AG10803 (cell line): ENCODE results near the gene NPHP4.

Experiments used
- DNase-seq: peaks from one replicate; pipeline ENCODE4 v3.0.0; 2010; ENCODE audit warnings: low read depth
- H3K4me3 ChIP-seq: 2 replicates; pipeline ENCODE4 v1.5.1; 2011; ENCODE audit warnings: mild to moderate bottlenecking, low read length, control low read depth
- CTCF ChIP-seq: conservative IDR thresholded peaks from 2 replicates; pipeline ENCODE4 v1.5.1; 2011; ENCODE audit warnings: mild to moderate bottlenecking, low read length, control low read depth, inconsistent platforms

The NPHP4 gene

GRCh38 chr1:5903680-5904079 is 88.5 kb downstream of the NPHP4 start:
- no peak for TF ChIP-seq CTCF
- no peak overlapping the region for H3K4me3 ChIP-seq
- DNase-seq, result no peak

GRCh38 chr1:5903031-5903430 is 89.2 kb downstream of the NPHP4 start:
- no peak for DNase-seq
- no peak overlapping the region for H3K4me3 ChIP-seq
- TF ChIP-seq CTCF, result no peak

GRCh38 chr1:5901841-5902240 is 90.4 kb downstream of the NPHP4 start:
- no peak for TF ChIP-seq CTCF
- DNase-seq, result no peak
- no peak overlapping the region for H3K4me3 ChIP-seq

GRCh38 chr1:5901150-5901549 is 91.1 kb downstream of the NPHP4 start:
- H3K4me3 ChIP-seq, result no peak overlapping the region
- no peak for TF ChIP-seq CTCF
- peak; percentile 55 for DNase-seq

GRCh38 chr1:5898266-5898665 is 94.0 kb downstream of the NPHP4 start:
- no peak for DNase-seq
- H3K4me3 ChIP-seq, result no peak overlapping the region
- TF ChIP-seq CTCF, result no peak

GRCh38 chr1:5896706-5897660 is 95.2 kb downstream of the NPHP4 start:
- TF ChIP-seq CTCF, result no peak
- no peak for DNase-seq
- no peak overlapping the region for H3K4me3 ChIP-seq
